GM12801 (cell line): Measurements from ENCODE around the gene DNLZ.

ENCODE experiments used
- CTCF ChIP-seq: IDR thresholded peaks from one replicate; pipeline ENCODE4 v1.5.1; 2011; ENCODE audit warnings: control low read depth; ENCODE audit not compliant: insufficient read length; ENCODE audit errors: extremely low read depth

The DNLZ gene

GRCh38 chr9:136328011-136328621 lies 35.4 kb downstream of the DNLZ start:
- TF ChIP-seq CTCF: no peak

GRCh38 chr9:136327304-136327974 lies 36.1 kb downstream of the DNLZ start, which contains the start of gene GPSM1:
Gene GPSM1 (plus strand): TSS chr9:136327539. CDS start chr9:136327696, 157 bp downstream.
- no peak for TF ChIP-seq CTCF

GRCh38 chr9:136326761-136327303 lies 36.7 kb downstream of the DNLZ start:
- no peak for TF ChIP-seq CTCF

- TF ChIP-seq CTCF: no peak
Measured at GRCh38 chr9:136326061-136326760, 37.3 kb downstream of the DNLZ start.

- no peak for TF ChIP-seq CTCF
Measured at GRCh38 chr9:136325358-136325757, 38.2 kb downstream of the DNLZ start.

GRCh38 chr9:136324501-136325300 lies 38.8 kb downstream of the DNLZ start:
- no peak for TF ChIP-seq CTCF

- no peak for TF ChIP-seq CTCF
Measured at GRCh38 chr9:136323371-136323789, 40.2 kb downstream of the DNLZ start.
